Endometrium (tissue), 2 donors: Measurements from ENCODE around the gene RHBDL1.

Experiments
- FAIRE-seq: peaks from 2 replicates; lab custom pipeline; 2012; peaks lifted over from hg19 to GRCh38; lab: Jason Lieb, UNC
- donor health status: control.
- donor health status: control.

Gene RHBDL1

GRCh38 chr16:720447-720989 lies 45.0 kb downstream of the RHBDL1 start:
- no peak for FAIRE-seq

DNA sequence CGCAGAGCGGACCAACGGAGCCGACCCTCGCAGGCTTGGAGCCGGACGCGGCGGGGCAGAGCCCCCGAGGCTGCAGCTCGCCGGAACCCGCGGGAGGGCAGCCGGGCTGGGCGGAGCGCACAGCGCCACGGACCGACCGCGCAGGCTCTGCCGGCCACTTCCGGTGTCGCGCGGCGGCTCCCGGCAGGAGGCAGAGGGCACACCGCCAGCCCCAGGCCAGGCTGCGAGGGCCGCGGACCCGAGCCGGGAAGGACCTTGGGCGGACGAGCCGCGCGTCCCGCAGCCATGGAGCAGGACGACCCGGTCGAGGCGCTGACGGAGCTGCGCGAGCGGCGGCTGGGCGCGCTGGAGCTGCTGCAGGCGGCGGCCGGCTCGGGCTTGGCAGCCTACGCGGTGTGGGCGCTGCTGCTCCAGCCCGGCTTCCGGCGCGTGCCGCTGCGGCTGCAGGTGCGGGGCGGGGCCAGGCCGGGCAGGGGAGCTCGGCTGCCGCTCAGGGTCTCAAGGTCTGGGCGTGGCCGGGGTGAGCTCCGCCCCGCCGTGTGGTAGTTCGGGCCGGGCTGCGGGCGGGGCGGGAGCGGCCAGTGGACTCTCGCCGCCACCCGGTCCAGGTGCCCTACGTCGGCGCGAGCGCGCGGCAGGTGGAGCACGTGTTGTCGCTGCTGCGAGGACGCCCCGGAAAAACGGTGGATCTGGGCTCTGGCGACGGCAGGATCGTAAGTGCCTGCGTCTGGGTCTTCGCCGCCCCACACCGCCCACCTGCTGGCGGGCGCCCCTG lies 45.7 kb downstream of the RHBDL1 start, which contains the start of gene ANTKMT:
TSS of gene ANTKMT (plus strand) at position 157 of the 775 bp plus-strand sequence. CDS start at position 286, 129 bp downstream.
- no peak for FAIRE-seq

- no peak for FAIRE-seq
These were observed 46.5 kb downstream of the RHBDL1 start for GRCh38 chr16:721765-722540.

DNA sequence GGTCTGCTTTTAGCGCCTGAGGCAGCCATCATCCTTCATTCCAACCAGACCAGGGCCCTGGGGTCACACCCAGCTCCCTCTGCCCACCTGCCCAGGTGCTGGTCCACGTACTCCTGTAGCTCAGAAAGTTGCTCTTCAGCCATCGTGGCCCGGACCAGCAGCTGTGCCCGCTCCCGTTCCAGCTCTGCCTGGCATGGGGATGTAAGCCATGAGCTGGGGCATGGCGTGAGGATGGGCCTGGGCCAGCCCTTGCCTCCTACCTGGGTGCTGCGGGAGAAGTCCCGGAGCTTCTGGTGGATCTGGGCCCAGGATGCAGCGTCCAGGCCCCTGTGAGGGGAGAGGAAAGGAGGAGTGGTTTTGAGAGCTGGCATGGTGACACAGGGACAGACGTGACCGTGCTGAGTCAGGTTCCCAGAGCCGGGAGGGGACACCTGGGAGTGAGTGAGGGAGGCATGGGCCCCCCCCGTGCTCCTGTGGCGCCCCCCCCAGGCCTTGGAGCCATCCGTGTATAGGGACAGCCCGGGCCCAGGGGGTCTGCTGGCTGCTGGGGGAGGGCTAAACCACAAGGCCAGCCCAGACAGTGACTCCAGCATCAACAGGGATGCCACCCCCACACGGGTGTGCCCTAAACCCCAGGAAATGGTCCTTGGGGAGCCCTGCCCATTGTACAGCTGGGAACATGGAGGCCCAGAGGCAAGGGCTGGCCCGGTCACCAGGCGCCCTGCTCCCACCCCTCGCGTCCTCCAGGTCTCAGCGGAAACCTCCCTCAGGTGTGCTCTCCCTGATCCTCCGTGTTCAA lies 47.6 kb downstream of the RHBDL1 start:
- no peak for FAIRE-seq

GRCh38 chr16:723695-724094 lies 48.2 kb downstream of the RHBDL1 start:
- FAIRE-seq: no peak

- FAIRE-seq: no peak
These were observed 48.9 kb downstream of the RHBDL1 start for GRCh38 chr16:724188-725040.

GRCh38 chr16:725041-725376 lies 49.5 kb downstream of the RHBDL1 start:
- FAIRE-seq: no peak

DNA sequence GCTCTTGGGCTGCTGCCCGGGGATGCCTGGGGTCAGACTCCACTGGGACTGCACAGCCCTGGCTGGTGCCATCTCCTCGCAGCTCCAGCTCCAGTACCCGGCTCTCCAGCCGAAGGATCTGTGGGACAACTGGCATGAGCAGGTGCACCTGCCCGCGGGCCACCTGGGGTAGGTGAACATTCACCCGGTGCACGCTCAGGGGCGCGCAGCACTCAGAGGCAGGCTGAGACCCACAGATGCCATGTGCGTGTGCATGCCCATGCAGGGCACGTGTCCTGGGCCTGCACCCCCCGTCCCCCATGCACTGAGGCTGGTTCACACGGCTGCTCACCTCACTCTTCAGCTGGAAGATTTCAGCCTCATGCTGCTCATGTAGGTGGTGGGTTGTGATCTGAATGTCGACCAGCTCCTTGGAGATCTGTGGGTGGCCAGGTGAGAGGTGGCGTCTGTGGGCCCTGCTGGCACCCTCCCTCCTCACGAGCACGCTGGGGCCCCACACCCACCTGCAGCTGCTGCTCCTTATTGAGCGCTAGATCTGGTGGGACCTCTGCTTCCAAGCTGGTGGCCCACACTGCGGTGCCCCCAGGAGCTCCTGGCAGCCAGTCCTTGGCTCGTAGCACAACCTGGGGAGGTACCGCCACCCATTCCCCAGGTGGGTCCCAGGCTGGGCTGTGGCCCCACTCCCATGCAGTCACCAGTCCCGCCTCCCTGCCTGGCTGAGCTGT lies 50.2 kb downstream of the RHBDL1 start:
- no peak for FAIRE-seq

- no peak for FAIRE-seq
These were observed 50.6 kb downstream of the RHBDL1 start for GRCh38 chr16:726188-726437.

DNA sequence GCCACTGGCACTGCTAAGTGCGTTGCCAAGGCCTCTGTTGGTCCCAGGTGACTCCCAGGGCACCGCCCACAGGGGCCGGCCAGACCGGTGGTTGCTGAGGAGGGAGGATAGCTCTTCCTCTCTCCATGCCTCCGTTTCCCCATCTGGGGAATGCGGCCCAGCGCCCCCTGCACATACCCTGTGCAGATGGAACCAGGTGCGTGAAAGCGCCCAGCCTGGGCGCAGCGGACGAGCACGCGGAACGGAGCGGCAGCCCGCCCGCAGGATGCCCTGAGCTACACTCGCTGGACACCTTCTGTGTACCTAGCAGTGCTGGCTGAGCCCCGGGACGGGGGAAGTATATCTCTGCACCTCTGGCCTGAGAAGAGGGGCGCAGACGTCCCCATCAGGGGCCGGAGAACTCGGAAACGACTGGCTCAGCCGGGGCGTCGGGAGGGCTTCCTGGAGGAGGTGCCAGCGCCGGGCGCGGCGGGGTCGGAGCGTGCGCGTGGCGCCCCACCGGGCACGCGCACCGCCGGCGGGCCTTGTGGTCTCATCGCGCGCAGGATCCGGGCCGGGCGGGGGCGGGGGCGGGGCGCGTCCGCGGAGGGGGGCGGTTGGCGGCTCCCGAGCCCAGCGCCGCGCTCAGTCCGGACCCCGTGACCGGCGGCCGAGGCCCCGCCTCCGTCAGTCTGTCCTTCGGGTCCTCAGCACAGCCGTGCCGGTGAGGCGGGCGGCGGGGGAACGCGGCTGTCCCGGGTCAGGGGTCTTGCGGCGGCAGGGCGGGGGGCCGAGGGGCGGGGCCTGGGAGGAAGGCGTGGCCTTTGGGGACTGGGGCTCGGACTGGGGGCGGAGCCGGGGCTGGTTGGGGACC lies 51.2 kb downstream of the RHBDL1 start, which contains the start of the genes CCDC78 and HAGHL:
TSS of gene CCDC78 (minus strand) at position 6 of the 853 bp plus-strand sequence. CDS start 76 bp downstream, outside the sequence.
TSS of gene HAGHL (plus strand) at position 669 of the 853 bp plus-strand sequence. CDS start 404 bp downstream, outside the sequence.
- no peak for FAIRE-seq

GRCh38 chr16:727291-727977 lies 52.0 kb downstream of the RHBDL1 start:
- no peak for FAIRE-seq
